H9 (cell line): ENCODE results near the gene AMER2. TPM values are rescaled to one million over a fixed set of nuclear protein-coding genes. Genes with fewer than 3 reads are reported as not detected.

ENCODE experiments used
- DNase-seq: peaks from one replicate; pipeline ENCODE4 v3.0.0-alpha.2; 2017
- H2AFZ ChIP-seq: one replicate; pipeline ENCODE4 v1.6.1; 2013; ENCODE audit warnings: mild to moderate bottlenecking, low read length, control low read depth, moderate library complexity
- H2AK5ac ChIP-seq: 2 replicates; pipeline ENCODE4 v1.6.1; 2013; ENCODE audit warnings: low read length, control low read depth, mixed read lengths; ENCODE audit not compliant: insufficient read length
- H2BK120ac ChIP-seq: one replicate; pipeline ENCODE4 v1.6.1; 2013; ENCODE audit warnings: low read depth, mild to moderate bottlenecking, low read length, control low read depth, inconsistent platforms; ENCODE audit not compliant: poor library complexity, severe bottlenecking
- H2BK12ac ChIP-seq: 2 replicates; pipeline ENCODE4 v1.6.1; 2013; ENCODE audit warnings: low read length, control low read depth, mixed read lengths, low read depth; ENCODE audit not compliant: insufficient read length
- H2BK15ac ChIP-seq: 2 replicates; pipeline ENCODE4 v1.6.1; 2013; ENCODE audit warnings: low read depth, low read length, control low read depth
- H2BK20ac ChIP-seq: one replicate; pipeline ENCODE4 v1.6.1; 2013; ENCODE audit warnings: low read depth, mild to moderate bottlenecking, low read length, control low read depth, inconsistent platforms; ENCODE audit not compliant: poor library complexity, severe bottlenecking
- H2BK5ac ChIP-seq: 2 replicates; pipeline ENCODE4 v1.6.1; 2013; ENCODE audit warnings: low read length, control low read depth, mixed read lengths; ENCODE audit not compliant: insufficient read length
- H3K14ac ChIP-seq: 2 replicates; pipeline ENCODE4 v1.6.1; 2013; ENCODE audit warnings: low read length, control low read depth; ENCODE audit not compliant: insufficient read depth
- H3K18ac ChIP-seq: 2 replicates; pipeline ENCODE4 v1.6.1; 2013; ENCODE audit warnings: low read depth, mild to moderate bottlenecking, mixed read lengths, low read length, control low read depth; ENCODE audit not compliant: insufficient read length
- H3K23ac ChIP-seq: 2 replicates; pipeline ENCODE4 v1.6.1; 2013; ENCODE audit warnings: low read length, control low read depth, mixed read lengths, low read depth; ENCODE audit not compliant: insufficient read length
- H3K23me2 ChIP-seq: 2 replicates; pipeline ENCODE4 v1.6.1; 2013; ENCODE audit warnings: low read depth, mild to moderate bottlenecking, mixed read lengths, low read length, control low read depth; ENCODE audit not compliant: insufficient read length, poor library complexity, severe bottlenecking
- H3K27ac ChIP-seq: 2 replicates; pipeline ENCODE4 v1.5.1; 2013; ENCODE audit warnings: low read length, control low read depth, mixed read lengths, low read depth; ENCODE audit not compliant: insufficient read length
- H3K27me3 ChIP-seq: 2 replicates; pipeline ENCODE4 v1.6.1; 2013; ENCODE audit warnings: low read length, control low read depth, inconsistent platforms; ENCODE audit not compliant: insufficient read depth
- H3K4ac ChIP-seq: 2 replicates; pipeline ENCODE4 v1.6.1; 2013; ENCODE audit warnings: low read depth, mild to moderate bottlenecking, control low read depth, inconsistent platforms, low read length, moderate library complexity
- H3K4me1 ChIP-seq: 2 replicates; pipeline ENCODE4 v1.6.1; 2013; ENCODE audit warnings: low read length, control low read depth, inconsistent platforms; ENCODE audit not compliant: insufficient read depth
- H3K4me2 ChIP-seq: 2 replicates; pipeline ENCODE4 v1.6.1; 2013; ENCODE audit warnings: low read length, control low read depth, mixed read lengths; ENCODE audit not compliant: insufficient read length, insufficient read depth
- H3K56ac ChIP-seq: 2 replicates; pipeline ENCODE4 v1.6.1; 2013; ENCODE audit warnings: low read depth, mild to moderate bottlenecking, mixed read lengths, low read length, control low read depth; ENCODE audit not compliant: insufficient read length
- H3K79me1 ChIP-seq: 2 replicates; pipeline ENCODE4 v1.6.1; 2013; ENCODE audit warnings: low read depth, mild to moderate bottlenecking, moderate library complexity, low read length, control low read depth, inconsistent platforms; ENCODE audit not compliant: insufficient read depth, poor library complexity, severe bottlenecking
- H3K79me2 ChIP-seq: 2 replicates; pipeline ENCODE4 v1.6.1; 2013; ENCODE audit warnings: low read length, control low read depth, inconsistent platforms; ENCODE audit not compliant: insufficient read depth
- H3K9ac ChIP-seq: 2 replicates; pipeline ENCODE4 v1.6.1; 2013; ENCODE audit warnings: low read length, control low read depth, mixed read lengths; ENCODE audit not compliant: insufficient read length; ENCODE audit errors: extremely low read depth
- H3K9me3 ChIP-seq: one replicate; pipeline ENCODE4 v1.6.1; 2013; ENCODE audit warnings: low read depth, low read length, inconsistent platforms; ENCODE audit not compliant: control insufficient read depth
- H3T11ph ChIP-seq: one replicate; pipeline ENCODE4 v1.6.1; 2013; ENCODE audit warnings: mild to moderate bottlenecking, low read length, control low read depth, inconsistent platforms
- H4K20me1 ChIP-seq: one replicate; pipeline ENCODE4 v1.6.1; 2013; ENCODE audit not compliant: control insufficient read depth, insufficient read length, insufficient read depth
- H4K5ac ChIP-seq: 2 replicates; pipeline ENCODE4 v1.6.1; 2013; ENCODE audit warnings: low read depth, mild to moderate bottlenecking, mixed read lengths, low read length, control low read depth; ENCODE audit not compliant: insufficient read length
- H4K8ac ChIP-seq: replicated peaks from 2 replicates; pipeline ENCODE4 v1.6.1; 2013; ENCODE audit warnings: low read length, control low read depth, mixed read lengths, low read depth; ENCODE audit not compliant: insufficient read length
- H4K91ac ChIP-seq: 2 replicates; pipeline ENCODE4 v1.6.1; 2013; ENCODE audit warnings: low read depth, mild to moderate bottlenecking, moderate library complexity, mixed read lengths, low read length, control low read depth; ENCODE audit not compliant: insufficient read length
- H3K27ac Mint-ChIP-seq, 3 experiments: 2 replicates in 2 of 3; 3 replicates in 1 of 3; pipeline ENCODE4 v1.8.0; 2020 to 2021; ENCODE audit warnings: mixed read lengths in 3 of 3, mild to moderate bottlenecking in 1 of 3, moderate library complexity in 1 of 3
- H3K27me3 Mint-ChIP-seq: 2 replicates; pipeline ENCODE4 v1.8.0; 2021; ENCODE audit warnings: low read depth, mild to moderate bottlenecking, moderate library complexity, mixed read lengths
- H3K36me3 Mint-ChIP-seq, 3 experiments: 2 replicates in 2 of 3; 3 replicates in 1 of 3; pipeline ENCODE4 v1.8.0; 2020 to 2021; ENCODE audit warnings: low read depth in 3 of 3, mixed read lengths in 3 of 3; ENCODE audit not compliant: insufficient read depth in 1 of 3
- H3K4me1 Mint-ChIP-seq, 2 experiments: 2 replicates each; pipeline ENCODE4 v1.8.0; 2020; ENCODE audit warnings: mixed read lengths in 2 of 2
- H3K4me3 Mint-ChIP-seq, 2 experiments: 2 replicates in 1 of 2; 3 replicates in 1 of 2; pipeline ENCODE4 v1.8.0; 2020 to 2021; ENCODE audit warnings: mild to moderate bottlenecking in 2 of 2, mixed read lengths in 2 of 2, moderate library complexity in 1 of 2
- H3K9me3 Mint-ChIP-seq, 2 experiments: 2 replicates in 1 of 2; 3 replicates in 1 of 2; pipeline ENCODE4 v1.8.0; 2020; ENCODE audit warnings: mild to moderate bottlenecking in 2 of 2, mixed read lengths in 2 of 2, moderate library complexity in 1 of 2
- CTCF ChIP-seq: fragments of 200-600 bp; sonication (generic); conservative IDR thresholded peaks from 3 replicates; pipeline ENCODE4 v1.8.0; 2021; ENCODE audit warnings: antibody characterized with exemption, mild to moderate bottlenecking
- WGBS: extraction: QIAGEN DNeasy Blood & Tissue Kit; methylation state at CpG from one replicate; pipeline ENCODE4 v1.1.7; 2013; ENCODE audit warnings: missing lambda C conversion rate, low lambda C conversion rate, mixed read lengths; ENCODE audit not compliant: insufficient read length; ENCODE audit errors: extremely low coverage; 5-methylcytosine and 5-hydroxymethylcytosine counted together
- total RNA-seq: library from RNA; stranded (reverse); gene quantifications from 2 replicates; pipeline ENCODE4 v1.2.1, GENCODE V29; 2021

The AMER2 gene
- total RNA-seq, 1 experiment from 2014 or later: 0.02 TPM

- H3K79me1 ChIP-seq: no peaks in the 10 kb centered on the region
- H4K20me1 ChIP-seq: no peaks in the 10 kb centered on the region
- no peaks in the 10 kb centered on the region for H3K4me1 ChIP-seq
- no peak overlapping the region for H2BK5ac ChIP-seq
- no peak overlapping the region for H3K23ac ChIP-seq
- Mint-ChIP-seq H3K36me3 (no peaks in the 10 kb centered on the region), H3K27me3 (peaks cover 18% of the 10 kb centered on the region), H3K9me3 (peaks cover 3 to 4% of the 10 kb centered on the region in 2 experiments; a peak in 3 of 5 replicates), H3K4me1 (no peaks in the 10 kb centered on the region), H3K4me3 (no peak overlapping the region), H3K27ac (no peak overlapping the region)
- H3K79me2 ChIP-seq: no peaks in the 10 kb centered on the region
- no peak overlapping the region for H3K14ac ChIP-seq
- TF ChIP-seq CTCF: no peak
- no peak overlapping the region for H3K4me2 ChIP-seq
- H3K23me2 ChIP-seq: no peaks in the 10 kb centered on the region
- no peak overlapping the region for H4K8ac ChIP-seq
- H3K4ac ChIP-seq: no peak overlapping the region
- no peak overlapping the region for H3T11ph ChIP-seq
- H3K9me3 ChIP-seq: no peaks in the 10 kb centered on the region
- H4K91ac ChIP-seq: no peak overlapping the region
- DNase-seq: no peak
- H3K18ac ChIP-seq: no peak overlapping the region
- H2BK120ac ChIP-seq: no peak overlapping the region
- H3K27ac ChIP-seq: no peak overlapping the region
- no peak overlapping the region for H2BK20ac ChIP-seq
- no peak overlapping the region for H2BK12ac ChIP-seq
- no peak overlapping the region for H2AK5ac ChIP-seq
- no peak overlapping the region for H2AFZ ChIP-seq
- no peaks in the 10 kb centered on the region for H3K27me3 ChIP-seq
- no CpG with 5 or more reads among the region's 8 CpGs for WGBS
- no peak overlapping the region for H3K56ac ChIP-seq
- H3K9ac ChIP-seq: no peak overlapping the region
- H2BK15ac ChIP-seq: no peak overlapping the region
- H4K5ac ChIP-seq: no peak overlapping the region
Observed at GRCh38 chr13:25192936-25193335, 20.8 kb upstream of the AMER2 start.
